ENCODE data around the gene ESYT1.

Gene ESYT1, protein sequence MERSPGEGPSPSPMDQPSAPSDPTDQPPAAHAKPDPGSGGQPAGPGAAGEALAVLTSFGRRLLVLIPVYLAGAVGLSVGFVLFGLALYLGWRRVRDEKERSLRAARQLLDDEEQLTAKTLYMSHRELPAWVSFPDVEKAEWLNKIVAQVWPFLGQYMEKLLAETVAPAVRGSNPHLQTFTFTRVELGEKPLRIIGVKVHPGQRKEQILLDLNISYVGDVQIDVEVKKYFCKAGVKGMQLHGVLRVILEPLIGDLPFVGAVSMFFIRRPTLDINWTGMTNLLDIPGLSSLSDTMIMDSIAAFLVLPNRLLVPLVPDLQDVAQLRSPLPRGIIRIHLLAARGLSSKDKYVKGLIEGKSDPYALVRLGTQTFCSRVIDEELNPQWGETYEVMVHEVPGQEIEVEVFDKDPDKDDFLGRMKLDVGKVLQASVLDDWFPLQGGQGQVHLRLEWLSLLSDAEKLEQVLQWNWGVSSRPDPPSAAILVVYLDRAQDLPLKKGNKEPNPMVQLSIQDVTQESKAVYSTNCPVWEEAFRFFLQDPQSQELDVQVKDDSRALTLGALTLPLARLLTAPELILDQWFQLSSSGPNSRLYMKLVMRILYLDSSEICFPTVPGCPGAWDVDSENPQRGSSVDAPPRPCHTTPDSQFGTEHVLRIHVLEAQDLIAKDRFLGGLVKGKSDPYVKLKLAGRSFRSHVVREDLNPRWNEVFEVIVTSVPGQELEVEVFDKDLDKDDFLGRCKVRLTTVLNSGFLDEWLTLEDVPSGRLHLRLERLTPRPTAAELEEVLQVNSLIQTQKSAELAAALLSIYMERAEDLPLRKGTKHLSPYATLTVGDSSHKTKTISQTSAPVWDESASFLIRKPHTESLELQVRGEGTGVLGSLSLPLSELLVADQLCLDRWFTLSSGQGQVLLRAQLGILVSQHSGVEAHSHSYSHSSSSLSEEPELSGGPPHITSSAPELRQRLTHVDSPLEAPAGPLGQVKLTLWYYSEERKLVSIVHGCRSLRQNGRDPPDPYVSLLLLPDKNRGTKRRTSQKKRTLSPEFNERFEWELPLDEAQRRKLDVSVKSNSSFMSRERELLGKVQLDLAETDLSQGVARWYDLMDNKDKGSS

GRCh38 chr12:56127888-56128669 is at the start of gene ESYT1:
Gene ESYT1, plus strand, starts transcription at chr12:56128267. Its CDS starts 53 bp downstream, at chr12:56128320.
- peak; percentile 99 for DNase-seq

DNA sequence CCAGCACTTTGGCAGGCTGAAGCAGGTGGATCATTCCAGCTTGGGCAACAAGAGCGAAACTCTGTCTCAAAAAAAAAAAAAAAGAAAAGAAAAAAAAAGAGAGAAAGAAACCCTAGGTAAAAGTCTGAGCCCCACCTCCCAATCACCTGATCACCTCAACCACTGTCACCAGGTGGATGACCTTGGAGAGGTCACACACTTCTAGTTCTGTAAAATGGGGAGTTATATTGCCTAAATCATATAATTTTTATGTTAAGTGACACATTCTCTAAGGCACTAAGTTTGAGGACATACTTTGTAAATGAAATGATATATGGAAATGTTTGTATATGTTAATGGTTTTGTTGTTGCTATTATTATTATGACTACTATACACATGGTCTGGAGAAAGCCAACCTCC is 49.6 kb upstream of the ESYT1 start:
- no peak for DNase-seq

- peak; percentile 81 to 90 for DNase-seq
These were observed 48.9 kb upstream of the ESYT1 start for GRCh38 chr12:56078931-56079722.

GRCh38 chr12:56079723-56080555 is 48.1 kb upstream of the ESYT1 start, which contains the start of gene ERBB3:
Gene ERBB3, plus strand, starts transcription at chr12:56080165. Its CDS starts 136 bp downstream, at chr12:56080301.
- peak; percentile 79 to 90 for DNase-seq

DNA sequence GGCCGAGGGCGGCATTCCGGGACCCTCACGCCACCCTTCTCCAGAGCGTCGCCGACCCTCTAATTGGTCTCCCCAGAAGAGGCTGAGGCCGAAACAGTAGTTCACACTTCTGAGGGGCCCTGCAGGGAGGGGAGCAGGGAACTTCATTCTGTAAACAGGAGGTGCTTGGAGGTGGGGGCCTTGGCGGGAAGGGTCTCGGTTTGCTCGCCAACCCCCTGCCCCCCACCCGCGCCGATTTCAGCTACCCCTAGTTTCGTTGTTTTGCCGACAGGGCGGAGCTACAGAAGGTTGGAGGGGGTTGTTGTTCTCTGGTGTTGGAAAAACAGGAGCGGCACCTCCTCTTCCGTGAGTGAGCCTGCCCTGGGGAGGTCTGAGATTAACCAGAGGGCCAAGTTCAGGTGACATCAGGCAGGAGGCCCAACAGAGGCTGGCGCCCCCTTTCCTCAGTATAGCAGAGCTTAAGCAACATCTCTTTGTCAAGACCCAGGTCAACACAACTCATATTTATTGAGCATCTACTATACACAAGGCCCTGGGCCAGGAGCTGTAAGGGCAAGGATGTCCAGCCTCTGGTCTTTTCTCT is 47.4 kb upstream of the ESYT1 start:
- DNase-seq = peak; percentile 18 to 55

- DNase-seq = peak in 1 of 2 experiments; percentile 33
These were observed 46.4 kb upstream of the ESYT1 start for GRCh38 chr12:56081393-56082347.

- DNase-seq = no peak
These were observed 45.7 kb upstream of the ESYT1 start for GRCh38 chr12:56082382-56082781.

DNA sequence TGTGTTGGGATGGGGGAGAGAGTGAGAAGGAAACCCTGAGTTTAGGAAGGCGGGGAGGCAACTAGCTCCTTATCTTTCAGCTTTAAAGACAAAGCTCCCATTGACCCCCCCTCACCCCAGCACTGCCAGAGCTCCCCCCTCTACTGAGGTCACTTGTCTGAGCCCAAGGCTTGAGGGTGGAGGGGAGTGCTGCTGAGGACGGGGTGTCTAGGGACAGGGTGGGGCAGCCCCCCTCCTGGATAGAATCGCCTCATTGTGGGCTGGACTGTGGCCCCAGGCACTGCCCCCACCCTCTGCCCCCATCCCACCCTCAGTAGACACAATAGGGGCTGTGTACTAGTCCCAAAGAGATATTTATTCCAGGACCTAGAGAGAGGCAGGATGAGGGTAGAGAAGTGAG is 45.1 kb upstream of the ESYT1 start:
- no peak for DNase-seq

GRCh38 chr12:56084958-56085543 is 43.0 kb upstream of the ESYT1 start:
- peak; percentile 6 to 37 for DNase-seq

DNA sequence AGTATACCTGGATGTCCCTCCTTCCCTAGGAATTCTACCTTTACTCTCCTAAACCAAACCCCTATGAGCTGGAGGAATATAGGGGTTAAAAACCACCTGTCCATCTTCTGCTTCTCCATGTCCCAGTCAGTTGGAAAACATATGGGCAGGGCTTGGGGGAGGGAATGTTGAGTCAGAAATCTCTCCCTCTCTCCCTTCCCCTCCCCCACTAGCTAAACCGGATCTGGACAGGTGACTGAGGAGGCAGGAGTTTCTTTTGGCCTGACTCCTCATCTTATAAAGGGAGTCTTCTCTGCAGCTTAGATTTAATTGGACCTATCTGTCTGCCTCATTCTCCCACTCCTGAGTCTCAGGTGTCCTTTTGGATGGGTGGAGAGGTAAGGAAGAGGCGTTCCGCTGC is 42.0 kb upstream of the ESYT1 start:
- DNase-seq = no peak

DNA sequence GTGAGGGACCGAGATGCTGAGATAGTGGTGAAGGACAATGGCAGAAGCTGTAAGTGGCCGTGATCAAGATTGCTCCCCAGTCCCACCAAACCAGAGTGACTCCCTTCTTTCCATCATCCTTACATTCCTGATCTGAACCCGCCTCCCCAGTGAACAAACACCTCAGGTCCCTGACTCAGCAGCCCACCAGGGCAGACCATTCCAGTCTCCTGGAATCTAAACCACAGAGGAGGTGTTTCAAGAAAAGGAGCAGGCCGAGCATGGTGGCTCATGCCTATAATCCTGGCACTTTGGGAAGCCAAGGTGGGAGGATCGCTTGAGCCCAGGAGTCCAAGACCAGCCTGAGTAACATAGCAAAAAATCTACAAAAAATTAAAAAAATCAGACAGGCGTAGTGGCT is 41.5 kb upstream of the ESYT1 start:
- DNase-seq = no peak

GRCh38 chr12:56087220-56087619 is 40.8 kb upstream of the ESYT1 start:
- no peak for DNase-seq

DNA sequence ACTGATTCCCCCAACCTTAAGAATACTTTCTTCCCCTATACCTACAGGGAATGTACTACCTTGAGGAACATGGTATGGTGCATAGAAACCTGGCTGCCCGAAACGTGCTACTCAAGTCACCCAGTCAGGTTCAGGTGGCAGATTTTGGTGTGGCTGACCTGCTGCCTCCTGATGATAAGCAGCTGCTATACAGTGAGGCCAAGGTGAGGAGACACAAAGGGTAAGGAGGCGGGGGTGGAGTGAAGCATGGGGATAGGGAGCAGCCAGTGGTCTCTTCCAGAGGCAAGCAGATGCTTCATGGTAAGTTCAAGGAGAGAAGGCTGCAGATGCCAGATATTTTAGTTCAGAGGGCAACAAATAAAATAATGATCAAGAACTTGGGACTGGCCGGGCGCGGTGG is 30.3 kb upstream of the ESYT1 start:
- no peak for DNase-seq

- DNase-seq = no peak
These were observed 29.5 kb upstream of the ESYT1 start for GRCh38 chr12:56098592-56098991.

DNA sequence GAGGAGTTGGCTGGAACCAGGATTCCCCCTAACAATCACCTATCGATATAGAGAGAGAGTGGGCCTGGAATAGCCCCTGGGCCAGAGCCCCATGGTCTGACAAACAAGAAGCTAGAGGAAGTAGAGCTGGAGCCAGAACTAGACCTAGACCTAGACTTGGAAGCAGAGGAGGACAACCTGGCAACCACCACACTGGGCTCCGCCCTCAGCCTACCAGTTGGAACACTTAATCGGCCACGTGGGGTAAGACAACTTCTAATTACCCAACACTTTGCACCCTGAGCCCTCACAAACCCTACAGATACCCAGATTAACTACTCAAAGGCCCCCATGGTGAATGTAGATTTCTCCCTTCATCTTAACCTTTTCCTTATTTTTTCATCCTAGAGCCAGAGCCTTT is 28.3 kb upstream of the ESYT1 start:
- DNase-seq = no peak

DNA sequence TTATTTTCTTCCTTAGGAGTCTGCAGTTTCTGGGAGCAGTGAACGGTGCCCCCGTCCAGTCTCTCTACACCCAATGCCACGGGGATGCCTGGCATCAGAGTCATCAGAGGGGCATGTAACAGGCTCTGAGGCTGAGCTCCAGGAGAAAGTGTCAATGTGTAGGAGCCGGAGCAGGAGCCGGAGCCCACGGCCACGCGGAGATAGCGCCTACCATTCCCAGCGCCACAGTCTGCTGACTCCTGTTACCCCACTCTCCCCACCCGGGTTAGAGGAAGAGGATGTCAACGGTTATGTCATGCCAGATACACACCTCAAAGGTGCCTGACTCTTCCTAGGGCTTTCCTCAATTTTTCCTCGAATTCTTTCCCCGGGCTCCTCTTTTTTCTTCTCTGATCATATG is 27.0 kb upstream of the ESYT1 start:
- no peak for DNase-seq

- no peak for DNase-seq
These were observed 25.4 kb upstream of the ESYT1 start for GRCh38 chr12:56102683-56103065.

- no peak for DNase-seq
These were observed 24.9 kb upstream of the ESYT1 start for GRCh38 chr12:56103066-56103711.
